DND-41 (cell line): Measurements from ENCODE around the gene OR5M11.

ENCODE experiments used
- EZH2 ChIP-seq: IDR thresholded peaks from 3 replicates; pipeline ENCODE4 v1.6.1; 2012; ENCODE audit warnings: borderline replicate concordance, low read depth, mild to moderate bottlenecking, moderate library complexity, low read length, inconsistent platforms; ENCODE audit not compliant: severe bottlenecking
- TF ChIP-seq, protein P1 (sequence below): IDR thresholded peaks from 2 replicates; pipeline ENCODE4 v1.5.1; 2012; ENCODE audit warnings: borderline replicate concordance, low read length, moderate library complexity, mild to moderate bottlenecking; ENCODE audit not compliant: poor library complexity, severe bottlenecking; ENCODE audit errors: extremely low read depth

DNA sequence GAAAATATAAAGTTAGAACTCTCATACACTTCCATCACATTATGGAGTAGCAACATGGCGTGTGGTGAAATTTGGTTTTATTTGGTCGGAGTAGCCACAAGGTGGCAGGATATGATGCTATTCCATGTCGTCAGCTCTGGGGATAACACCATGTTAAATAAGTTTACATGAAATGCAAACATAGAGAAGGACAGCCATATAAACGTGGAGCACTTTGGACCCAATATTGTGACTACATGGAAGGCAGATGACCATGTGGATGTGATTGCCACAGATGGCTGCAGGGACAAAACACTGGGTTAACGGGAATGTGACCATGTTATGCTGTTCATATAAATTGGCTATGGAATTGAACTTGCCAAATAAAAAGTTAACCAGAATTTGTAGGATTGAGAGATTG, 21.0 kb downstream of the OR5M11 start:
- TF ChIP-seq, protein P1, sequence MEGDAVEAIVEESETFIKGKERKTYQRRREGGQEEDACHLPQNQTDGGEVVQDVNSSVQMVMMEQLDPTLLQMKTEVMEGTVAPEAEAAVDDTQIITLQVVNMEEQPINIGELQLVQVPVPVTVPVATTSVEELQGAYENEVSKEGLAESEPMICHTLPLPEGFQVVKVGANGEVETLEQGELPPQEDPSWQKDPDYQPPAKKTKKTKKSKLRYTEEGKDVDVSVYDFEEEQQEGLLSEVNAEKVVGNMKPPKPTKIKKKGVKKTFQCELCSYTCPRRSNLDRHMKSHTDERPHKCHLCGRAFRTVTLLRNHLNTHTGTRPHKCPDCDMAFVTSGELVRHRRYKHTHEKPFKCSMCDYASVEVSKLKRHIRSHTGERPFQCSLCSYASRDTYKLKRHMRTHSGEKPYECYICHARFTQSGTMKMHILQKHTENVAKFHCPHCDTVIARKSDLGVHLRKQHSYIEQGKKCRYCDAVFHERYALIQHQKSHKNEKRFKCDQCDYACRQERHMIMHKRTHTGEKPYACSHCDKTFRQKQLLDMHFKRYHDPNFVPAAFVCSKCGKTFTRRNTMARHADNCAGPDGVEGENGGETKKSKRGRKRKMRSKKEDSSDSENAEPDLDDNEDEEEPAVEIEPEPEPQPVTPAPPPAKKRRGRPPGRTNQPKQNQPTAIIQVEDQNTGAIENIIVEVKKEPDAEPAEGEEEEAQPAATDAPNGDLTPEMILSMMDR = peak; percentile 38
- TF ChIP-seq EZH2 = no peak
